Measurements from ENCODE around the gene FAM13A.

DNA sequence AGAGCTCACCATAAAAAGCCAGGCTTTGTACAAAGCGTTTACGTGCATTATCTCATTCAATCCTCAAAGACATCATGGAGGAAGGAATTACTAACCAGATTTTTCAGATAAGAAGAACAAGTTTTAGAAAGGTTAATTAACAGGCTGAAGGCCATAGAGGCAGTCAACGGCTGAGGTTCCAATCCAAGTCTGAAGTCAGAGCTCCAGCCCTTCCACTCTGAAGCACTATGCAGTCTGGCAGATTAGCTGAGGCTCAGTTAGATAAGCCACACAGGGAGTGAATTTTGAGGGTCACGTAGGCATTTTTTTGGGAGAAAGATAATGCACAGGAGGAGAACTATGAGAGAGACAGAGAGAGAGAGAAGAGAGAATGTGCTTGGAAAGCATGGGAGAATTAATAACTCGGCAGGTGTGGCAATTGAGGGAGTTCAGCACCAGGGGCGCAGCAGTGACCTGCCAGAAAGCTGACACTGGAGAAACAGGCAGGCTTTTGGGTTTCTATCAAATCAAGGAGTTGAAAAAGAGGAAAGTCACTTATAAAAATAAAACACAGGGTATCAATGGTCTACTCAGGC lies 242.9 kb downstream of the FAM13A start:
- TF ChIP-seq, protein P1, sequence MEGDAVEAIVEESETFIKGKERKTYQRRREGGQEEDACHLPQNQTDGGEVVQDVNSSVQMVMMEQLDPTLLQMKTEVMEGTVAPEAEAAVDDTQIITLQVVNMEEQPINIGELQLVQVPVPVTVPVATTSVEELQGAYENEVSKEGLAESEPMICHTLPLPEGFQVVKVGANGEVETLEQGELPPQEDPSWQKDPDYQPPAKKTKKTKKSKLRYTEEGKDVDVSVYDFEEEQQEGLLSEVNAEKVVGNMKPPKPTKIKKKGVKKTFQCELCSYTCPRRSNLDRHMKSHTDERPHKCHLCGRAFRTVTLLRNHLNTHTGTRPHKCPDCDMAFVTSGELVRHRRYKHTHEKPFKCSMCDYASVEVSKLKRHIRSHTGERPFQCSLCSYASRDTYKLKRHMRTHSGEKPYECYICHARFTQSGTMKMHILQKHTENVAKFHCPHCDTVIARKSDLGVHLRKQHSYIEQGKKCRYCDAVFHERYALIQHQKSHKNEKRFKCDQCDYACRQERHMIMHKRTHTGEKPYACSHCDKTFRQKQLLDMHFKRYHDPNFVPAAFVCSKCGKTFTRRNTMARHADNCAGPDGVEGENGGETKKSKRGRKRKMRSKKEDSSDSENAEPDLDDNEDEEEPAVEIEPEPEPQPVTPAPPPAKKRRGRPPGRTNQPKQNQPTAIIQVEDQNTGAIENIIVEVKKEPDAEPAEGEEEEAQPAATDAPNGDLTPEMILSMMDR (IDR thresholded peaks at IDR 0.05) = no peak
- no peak for TF ChIP-seq POLR2A (IDR thresholded peaks at IDR 0.05)
